Activated naive CD4-positive, alpha-beta T cell treated with anti-CD3 and anti-CD28 coated beads, Interleukin-2, amount 50 U/mL, for 16 hours (primary cell): Measurements from ENCODE around the gene SNX6.

Experiments
- DNase-seq: peaks from one replicate; pipeline ENCODE4 v3.0.0-alpha.2; 2020

SNX6 gene

GRCh38 chr14:34633742-34634141 lies 3.8 kb upstream of the SNX6 start:
- DNase-seq, result no peak

DNA sequence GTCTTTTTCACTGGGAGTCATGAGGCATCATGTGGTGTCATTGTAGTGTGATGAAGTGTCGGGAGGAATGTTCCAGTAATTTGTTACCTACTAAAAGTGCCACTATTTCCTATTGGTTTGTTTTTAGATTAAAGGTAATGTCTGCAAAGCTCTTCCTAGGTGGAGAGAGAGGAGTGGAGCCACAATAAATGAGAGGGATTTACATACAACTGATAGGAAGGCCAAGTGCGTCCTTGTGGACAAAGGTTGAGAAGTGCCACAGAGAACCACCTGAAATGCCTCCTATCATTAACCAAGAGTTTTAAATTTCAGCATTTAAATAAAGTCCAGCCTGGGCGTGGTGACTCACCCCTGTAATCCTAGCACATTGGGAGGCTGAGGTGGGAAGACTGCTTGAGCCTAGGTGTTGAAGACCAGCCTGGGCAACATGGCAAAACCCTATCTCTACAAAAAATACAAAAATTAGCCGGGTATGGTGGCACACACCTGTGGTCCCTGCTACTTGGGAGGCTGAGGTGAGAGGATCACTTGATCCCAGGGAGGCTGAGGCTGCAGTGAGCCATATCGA lies 2.5 kb upstream of the SNX6 start:
- DNase-seq, result no peak

DNA sequence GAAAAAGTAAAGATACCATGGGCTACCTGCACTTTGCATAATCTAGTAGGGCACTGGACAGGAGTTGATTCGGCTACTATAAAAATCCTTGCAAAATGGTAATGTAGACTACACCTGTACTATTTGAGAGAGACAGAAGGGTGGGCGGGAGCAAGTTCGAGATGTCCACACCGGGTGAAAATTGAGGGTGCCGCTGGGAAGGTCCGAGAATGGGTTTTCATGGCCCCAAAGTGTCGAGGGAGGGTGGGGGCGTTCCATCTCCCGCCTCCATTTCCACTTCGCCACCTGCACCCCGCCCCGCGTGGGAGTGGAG lies 648 bp downstream of the SNX6 start:
- no peak for DNase-seq

GRCh38 chr14:34628681-34629135 lies 1.2 kb downstream of the SNX6 start:
- peak; percentile 19 for DNase-seq

- no peak for DNase-seq
Measured at GRCh38 chr14:34623506-34623905, 6.4 kb downstream of the SNX6 start.

DNA sequence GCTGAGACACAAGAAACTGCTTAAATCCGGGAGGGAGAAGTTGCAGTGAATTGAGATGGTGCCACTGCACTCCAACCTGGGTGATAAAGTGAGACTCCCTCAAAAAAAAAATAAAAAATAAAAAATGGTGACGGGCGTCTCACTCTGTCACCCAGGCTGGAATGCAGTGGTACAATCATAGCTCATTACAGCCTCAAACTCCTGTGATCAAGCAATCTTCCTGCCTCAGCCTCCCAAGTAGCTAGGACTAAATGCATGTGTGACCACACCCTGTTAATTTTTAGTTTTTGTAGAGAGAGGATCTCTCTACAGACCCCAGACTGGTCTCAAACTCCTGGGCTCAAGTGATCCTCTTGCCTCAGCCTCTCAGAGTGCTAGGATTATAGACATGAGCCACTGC lies 9.1 kb downstream of the SNX6 start:
- DNase-seq, result no peak

DNA sequence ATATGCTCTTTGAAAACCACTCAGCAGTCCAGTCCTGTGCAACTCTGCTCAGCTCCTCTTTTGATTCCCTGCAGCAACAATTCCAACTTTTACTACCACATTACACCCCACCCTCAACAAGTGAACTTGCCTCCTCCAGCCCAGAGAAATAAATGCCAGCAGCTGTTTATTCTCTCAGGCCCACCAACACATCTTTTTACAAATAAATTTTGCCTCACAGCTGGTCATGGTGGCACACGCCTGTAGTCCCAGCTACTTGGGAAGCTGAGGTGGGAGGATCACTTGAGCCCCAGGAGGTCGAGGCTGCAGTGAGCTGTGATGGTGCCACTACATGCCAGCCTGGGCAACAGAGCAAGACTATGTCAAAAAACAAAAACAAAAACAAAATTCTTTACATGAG lies 9.8 kb downstream of the SNX6 start:
- DNase-seq, result no peak

DNA sequence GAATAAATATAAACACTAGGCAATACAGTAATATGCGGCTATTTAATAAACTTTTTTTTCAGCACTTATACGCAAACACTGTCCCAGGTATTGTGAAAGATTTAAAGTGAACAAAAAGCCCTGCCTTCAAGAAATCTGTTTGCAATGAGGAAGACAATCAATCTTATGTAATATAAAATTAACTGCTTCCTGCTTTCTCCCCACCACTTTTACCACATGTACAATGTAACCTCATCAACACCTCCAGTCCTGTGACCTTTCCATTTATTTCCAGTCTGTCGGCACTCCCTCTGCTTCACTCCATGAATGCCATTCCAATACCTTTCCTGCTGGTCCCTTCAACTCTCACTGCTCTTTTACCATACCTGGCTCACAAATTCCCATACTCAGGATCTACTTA lies 10.5 kb downstream of the SNX6 start:
- DNase-seq, result no peak

GRCh38 chr14:34616360-34616759 lies 13.6 kb downstream of the SNX6 start:
- DNase-seq, result no peak

GRCh38 chr14:34615507-34615906 lies 14.4 kb downstream of the SNX6 start:
- no peak for DNase-seq

DNA sequence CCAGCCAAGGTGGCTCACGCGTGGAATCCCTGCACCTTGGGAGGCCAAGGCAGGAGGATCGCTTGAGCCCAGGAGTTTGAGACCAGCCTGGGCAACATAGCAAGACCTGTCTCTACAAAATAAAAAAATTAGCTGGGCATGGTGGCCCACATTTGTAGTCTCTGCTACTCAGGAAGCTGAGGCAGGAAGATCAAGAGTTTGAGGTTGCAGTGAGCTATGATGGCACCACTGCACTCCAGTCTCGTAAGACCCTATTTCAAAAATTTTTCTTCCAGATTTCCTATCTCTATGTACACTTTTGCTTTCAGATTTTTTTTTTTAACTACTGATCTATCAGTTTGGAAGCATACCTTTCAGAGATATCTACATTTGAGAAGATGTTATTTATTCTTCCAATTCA lies 15.3 kb downstream of the SNX6 start:
- no peak for DNase-seq

DNA sequence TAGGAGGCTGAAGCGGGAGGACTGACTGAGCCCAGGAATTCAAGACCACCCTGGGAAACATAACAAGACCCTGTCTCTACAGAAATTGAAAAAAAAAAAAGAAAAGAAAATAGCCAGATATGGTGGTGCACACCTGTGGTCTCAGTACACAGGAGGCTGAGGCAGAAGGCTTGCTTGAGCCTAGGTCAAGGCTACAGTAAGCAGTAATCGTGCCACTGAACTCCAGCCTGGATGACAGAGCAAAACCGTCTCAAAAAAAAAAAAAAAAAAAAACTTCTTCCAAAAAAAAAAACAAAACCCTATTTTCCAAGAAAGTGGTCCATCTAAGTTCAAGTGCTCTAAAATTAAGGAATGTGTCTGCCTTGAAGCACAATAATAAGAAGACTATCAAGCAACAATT lies 19.8 kb downstream of the SNX6 start:
- no peak for DNase-seq

GRCh38 chr14:34605461-34605860 lies 24.5 kb downstream of the SNX6 start:
- no peak for DNase-seq

DNA sequence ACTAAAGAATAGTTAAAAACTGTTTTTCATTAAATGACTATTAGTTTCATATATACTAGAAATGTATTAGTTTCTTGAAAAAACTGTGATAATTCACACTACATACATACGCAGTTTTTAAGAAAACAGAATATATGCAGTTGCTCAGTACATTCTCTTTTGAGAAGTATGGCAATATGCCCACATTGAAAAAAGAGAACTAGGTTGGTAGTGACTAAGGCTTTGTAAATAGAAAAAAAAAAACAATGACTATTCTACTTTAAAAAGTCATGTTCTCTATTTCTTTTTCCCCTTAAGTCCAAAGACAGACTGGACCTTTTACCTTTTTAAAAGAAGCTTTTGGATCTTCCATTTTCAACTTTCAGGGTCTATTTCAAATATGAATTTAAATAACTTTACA lies 25.0 kb downstream of the SNX6 start:
- no peak for DNase-seq

- no peak for DNase-seq
Measured at GRCh38 chr14:34596891-34597290, 33.1 kb downstream of the SNX6 start.

DNA sequence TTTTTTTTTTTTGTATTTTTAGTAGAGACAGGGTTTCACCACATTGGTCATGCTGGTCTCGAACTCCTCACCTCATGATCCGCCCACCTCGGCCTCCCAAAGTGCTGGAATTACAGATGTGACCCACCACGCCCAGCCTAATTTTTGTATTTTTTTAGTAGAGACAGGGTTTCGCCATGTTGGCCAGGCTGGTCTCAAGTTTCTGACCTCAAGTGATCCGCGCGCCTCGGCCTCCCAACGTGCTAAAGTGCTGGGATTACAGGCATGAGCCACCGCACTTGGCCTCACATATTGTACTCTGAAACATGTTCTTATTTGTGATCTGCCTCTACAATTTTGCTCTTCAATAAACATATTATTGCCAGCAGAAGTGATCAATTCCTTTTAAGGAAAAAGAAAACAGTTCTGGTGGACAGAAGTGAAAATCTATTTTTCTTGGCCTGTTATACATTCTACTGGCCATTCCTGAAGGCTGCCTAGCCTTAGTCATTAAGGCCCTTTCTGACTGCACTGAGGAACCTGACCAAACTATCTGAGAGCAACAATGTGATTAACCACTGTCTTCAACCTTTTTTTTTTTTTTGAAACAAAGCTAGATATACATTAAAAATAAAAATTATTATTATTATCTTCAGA lies 36.1 kb downstream of the SNX6 start:
- no peak for DNase-seq

GRCh38 chr14:34592623-34593022 lies 37.3 kb downstream of the SNX6 start:
- no peak for DNase-seq

GRCh38 chr14:34583525-34583924 lies 46.4 kb downstream of the SNX6 start:
- DNase-seq, result no peak

DNA sequence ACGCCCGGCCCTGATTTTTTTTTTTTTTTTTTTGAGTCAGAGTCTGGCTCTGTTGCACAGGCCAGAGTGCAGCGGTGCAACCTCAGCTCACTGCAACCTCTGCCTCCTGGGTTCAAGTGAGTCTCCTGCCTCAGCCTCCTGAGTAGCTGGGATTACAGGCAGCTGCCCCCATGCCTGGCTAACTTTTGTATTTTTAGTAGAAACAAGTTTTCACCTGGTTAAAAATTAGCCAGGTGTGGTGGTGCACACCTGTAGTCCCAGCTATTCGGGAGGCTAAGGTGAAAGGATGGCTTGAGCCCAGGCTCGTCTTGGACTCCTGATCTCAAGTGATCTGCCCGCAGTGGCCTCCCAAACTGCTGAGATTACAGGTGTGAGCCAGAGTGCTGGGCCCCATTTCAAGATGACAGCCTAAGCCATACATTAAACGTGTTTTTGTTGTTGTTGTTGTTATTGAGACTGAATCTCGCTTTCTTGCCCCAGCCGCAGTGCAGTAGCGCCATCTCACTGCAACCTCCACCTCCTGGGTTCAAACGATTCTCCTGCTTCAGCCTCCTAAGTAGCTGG lies 47.7 kb downstream of the SNX6 start:
- no peak for DNase-seq

- no peak for DNase-seq
Measured at GRCh38 chr14:34580381-34580780, 49.6 kb downstream of the SNX6 start.

DNA sequence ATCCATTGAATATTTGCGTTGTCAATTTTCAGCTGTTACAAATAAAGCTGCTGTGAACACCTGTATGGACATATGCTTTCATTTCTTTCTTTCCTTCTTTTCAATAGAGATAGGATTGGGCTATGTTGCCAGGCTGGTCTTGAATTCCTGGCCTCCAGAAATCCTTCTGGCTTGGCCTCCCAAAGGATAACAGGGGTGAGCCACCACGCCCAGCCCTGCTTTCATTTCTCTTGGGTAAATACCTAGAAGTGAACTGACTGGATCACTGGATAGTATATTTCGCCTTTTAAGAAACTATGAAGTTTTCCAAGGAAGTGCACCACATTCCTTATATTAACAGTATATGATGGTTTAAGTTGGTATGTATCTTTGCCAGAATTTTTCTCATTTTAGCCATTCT lies 58.2 kb downstream of the SNX6 start:
- no peak for DNase-seq

DNA sequence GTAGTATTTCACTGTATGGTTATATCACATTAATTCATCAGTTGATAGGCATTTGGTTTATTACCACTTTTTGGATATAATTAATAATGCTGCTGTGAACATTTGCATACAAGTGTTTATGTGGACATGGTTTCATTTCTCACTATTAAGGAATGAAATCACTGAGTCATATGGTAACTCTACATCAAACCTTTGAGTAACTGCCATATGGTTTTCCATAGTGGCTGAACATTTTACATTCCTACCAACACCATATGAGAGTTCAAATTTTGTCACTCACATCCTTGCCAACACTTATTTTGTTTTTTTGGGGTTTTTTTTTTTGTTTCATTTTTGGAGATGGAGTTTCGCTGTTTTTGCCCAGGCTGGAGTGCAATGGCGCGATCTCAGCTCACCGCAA lies 60.2 kb downstream of the SNX6 start:
- no peak for DNase-seq

DNA sequence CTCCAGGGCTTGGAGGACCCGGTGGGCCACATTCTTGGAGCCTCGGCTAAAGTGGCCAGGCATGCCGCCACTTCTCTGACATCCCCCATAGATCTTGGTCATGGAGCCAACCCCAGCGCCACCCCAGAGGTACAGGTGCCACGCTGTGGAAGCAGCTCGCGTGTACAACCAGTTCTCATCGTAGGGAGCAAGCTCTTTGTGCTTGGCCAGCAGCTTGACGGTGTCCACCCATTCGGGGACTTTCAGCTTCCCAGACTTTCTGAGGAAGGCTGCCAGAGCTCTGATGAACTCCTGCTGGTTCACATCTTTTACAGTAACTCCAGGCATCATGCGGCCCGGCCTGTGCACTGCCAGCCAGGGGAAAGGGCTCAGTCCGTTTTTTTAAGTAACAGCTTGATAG lies 61.1 kb downstream of the SNX6 start:
- no peak for DNase-seq

DNA sequence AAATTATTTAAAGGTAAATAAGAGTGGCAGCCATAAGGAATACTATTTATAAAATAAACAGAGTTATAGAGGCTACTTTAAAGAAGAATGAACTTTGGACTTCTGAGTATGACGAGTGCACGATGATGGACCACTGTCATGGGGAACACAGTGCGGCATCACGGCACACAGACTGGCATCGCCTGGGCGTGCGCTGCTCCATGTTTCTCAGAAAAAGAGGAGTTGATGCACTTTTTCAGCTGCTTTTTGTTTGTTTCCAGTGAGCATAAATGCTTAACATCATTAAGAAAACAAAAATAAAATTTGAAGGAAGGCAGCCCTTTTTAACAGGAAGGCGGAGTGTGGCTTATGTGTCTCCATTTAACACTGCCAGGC lies 67.2 kb downstream of the SNX6 start:
- DNase-seq, result no peak
